ENCODE measurements around the gene MRPL16.

DNA sequence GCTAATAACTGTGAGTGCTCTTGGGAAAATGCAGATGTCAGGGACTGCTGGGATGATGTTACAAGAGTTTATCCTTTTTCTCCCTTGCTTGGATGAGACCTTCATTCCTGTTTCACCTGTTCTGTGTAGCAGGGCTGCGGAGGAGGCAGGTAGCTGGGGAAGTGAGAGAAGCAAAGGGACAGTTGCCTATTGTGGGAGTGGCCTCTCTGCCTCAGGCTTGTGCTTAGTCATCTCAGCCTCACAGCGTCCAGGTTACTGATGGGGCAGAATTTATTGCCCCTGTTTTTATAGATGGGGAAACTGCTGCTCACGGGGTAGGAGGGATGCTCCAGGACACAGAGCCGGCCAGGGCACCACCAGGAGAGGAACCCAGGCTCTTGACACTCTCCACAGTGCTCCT is 53.7 kb downstream of the MRPL16 start:
- TF ChIP-seq, protein P1, sequence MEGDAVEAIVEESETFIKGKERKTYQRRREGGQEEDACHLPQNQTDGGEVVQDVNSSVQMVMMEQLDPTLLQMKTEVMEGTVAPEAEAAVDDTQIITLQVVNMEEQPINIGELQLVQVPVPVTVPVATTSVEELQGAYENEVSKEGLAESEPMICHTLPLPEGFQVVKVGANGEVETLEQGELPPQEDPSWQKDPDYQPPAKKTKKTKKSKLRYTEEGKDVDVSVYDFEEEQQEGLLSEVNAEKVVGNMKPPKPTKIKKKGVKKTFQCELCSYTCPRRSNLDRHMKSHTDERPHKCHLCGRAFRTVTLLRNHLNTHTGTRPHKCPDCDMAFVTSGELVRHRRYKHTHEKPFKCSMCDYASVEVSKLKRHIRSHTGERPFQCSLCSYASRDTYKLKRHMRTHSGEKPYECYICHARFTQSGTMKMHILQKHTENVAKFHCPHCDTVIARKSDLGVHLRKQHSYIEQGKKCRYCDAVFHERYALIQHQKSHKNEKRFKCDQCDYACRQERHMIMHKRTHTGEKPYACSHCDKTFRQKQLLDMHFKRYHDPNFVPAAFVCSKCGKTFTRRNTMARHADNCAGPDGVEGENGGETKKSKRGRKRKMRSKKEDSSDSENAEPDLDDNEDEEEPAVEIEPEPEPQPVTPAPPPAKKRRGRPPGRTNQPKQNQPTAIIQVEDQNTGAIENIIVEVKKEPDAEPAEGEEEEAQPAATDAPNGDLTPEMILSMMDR (IDR thresholded peaks at IDR 0.05), result no peak
- no peak for TF ChIP-seq POLR2A (IDR thresholded peaks at IDR 0.05)
